ENCODE measurements around the gene PTPN20.

PTPN20 gene

GRCh38 chr10:46995234-46995633 lies 84.0 kb downstream of the PTPN20 start:
- ATAC-seq (ENCODE audit: insufficient read depth, low read depth) (no peak), DNase-seq (no peak)
- Histone ChIP-seq H3K9me3 (ENCODE audit: insufficient read depth, low read length, severe bottlenecking) (no peaks in the 10 kb centered on the region), H3K4me2 (ENCODE audit: insufficient read depth, low read length) (no peak overlapping the region), H3K4me1 (ENCODE audit: insufficient read depth, low read length) (no peaks in the 10 kb centered on the region), H3K36me3 (ENCODE audit: insufficient read depth, low read length) (no peaks in the 10 kb centered on the region), H3K27me3 (ENCODE audit: insufficient read depth, low read length, poor library complexity) (peaks cover 2% of the 10 kb centered on the region), H3K4me3 (ENCODE audit: low read depth in 1 of 2, low read length in 2 of 2) (no peak overlapping the region), H3K27ac (ENCODE audit: low read length) (no peak overlapping the region), H3K9ac (ENCODE audit: low read depth, low read length) (no peak overlapping the region), H2AFZ (ENCODE audit: low read depth, low read length) (no peak overlapping the region), H3K79me2 (ENCODE audit: insufficient read depth, low read length) (no peaks in the 10 kb centered on the region), H4K20me1 (ENCODE audit: insufficient read depth, low read length) (no peaks in the 10 kb centered on the region)
- no peak for TF ChIP-seq EZH2 (IDR thresholded peaks at IDR 0.05; ENCODE audit: borderline replicate concordance, low read depth, low read length, severe bottlenecking)
- TF ChIP-seq, protein P1, sequence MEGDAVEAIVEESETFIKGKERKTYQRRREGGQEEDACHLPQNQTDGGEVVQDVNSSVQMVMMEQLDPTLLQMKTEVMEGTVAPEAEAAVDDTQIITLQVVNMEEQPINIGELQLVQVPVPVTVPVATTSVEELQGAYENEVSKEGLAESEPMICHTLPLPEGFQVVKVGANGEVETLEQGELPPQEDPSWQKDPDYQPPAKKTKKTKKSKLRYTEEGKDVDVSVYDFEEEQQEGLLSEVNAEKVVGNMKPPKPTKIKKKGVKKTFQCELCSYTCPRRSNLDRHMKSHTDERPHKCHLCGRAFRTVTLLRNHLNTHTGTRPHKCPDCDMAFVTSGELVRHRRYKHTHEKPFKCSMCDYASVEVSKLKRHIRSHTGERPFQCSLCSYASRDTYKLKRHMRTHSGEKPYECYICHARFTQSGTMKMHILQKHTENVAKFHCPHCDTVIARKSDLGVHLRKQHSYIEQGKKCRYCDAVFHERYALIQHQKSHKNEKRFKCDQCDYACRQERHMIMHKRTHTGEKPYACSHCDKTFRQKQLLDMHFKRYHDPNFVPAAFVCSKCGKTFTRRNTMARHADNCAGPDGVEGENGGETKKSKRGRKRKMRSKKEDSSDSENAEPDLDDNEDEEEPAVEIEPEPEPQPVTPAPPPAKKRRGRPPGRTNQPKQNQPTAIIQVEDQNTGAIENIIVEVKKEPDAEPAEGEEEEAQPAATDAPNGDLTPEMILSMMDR (IDR thresholded peaks at IDR 0.05; ENCODE audit: borderline replicate concordance, extremely low read depth, low read length, poor library complexity, severe bottlenecking): no peak

GRCh38 chr10:46998192-46998591 lies 87.0 kb downstream of the PTPN20 start:
- Histone ChIP-seq H4K20me1 (ENCODE audit: insufficient read depth, low read length) (no peaks in the 10 kb centered on the region), H3K4me2 (ENCODE audit: insufficient read depth, low read length) (no peak overlapping the region), H3K4me3 (ENCODE audit: low read depth in 1 of 2, low read length in 2 of 2) (no peak overlapping the region), H2AFZ (ENCODE audit: low read depth, low read length) (no peak overlapping the region), H3K9ac (ENCODE audit: low read depth, low read length) (no peak overlapping the region), H3K9me3 (ENCODE audit: insufficient read depth, low read length, severe bottlenecking) (no peaks in the 10 kb centered on the region), H3K4me1 (ENCODE audit: insufficient read depth, low read length) (no peaks in the 10 kb centered on the region), H3K79me2 (ENCODE audit: insufficient read depth, low read length) (no peaks in the 10 kb centered on the region), H3K27ac (ENCODE audit: low read length) (no peak overlapping the region), H3K27me3 (ENCODE audit: insufficient read depth, low read length, poor library complexity) (peaks cover 9% of the 10 kb centered on the region), H3K36me3 (ENCODE audit: insufficient read depth, low read length) (no peaks in the 10 kb centered on the region)
- ATAC-seq (ENCODE audit: insufficient read depth, low read depth): no peak
- TF ChIP-seq EZH2 (IDR thresholded peaks at IDR 0.05; ENCODE audit: borderline replicate concordance, low read depth, low read length, severe bottlenecking): no peak
- TF ChIP-seq, protein P1 (IDR thresholded peaks at IDR 0.05; ENCODE audit: borderline replicate concordance, extremely low read depth, low read length, poor library complexity, severe bottlenecking): no peak
- no peak for DNase-seq

- H3K36me3 ChIP-seq (ENCODE audit: insufficient read depth, low read length): no peaks in the 10 kb centered on the region
- DNase-seq (no peak), ATAC-seq (ENCODE audit: insufficient read depth, low read depth) (no peak)
- no peak overlapping the region for H2AFZ ChIP-seq (ENCODE audit: low read depth, low read length)
- H4K20me1 ChIP-seq (ENCODE audit: insufficient read depth, low read length): no peaks in the 10 kb centered on the region
- no peak overlapping the region for H3K4me3 ChIP-seq (ENCODE audit: low read depth in 1 of 2, low read length in 2 of 2)
- H3K4me1 ChIP-seq (ENCODE audit: insufficient read depth, low read length): no peaks in the 10 kb centered on the region
- no peak overlapping the region for H3K4me2 ChIP-seq (ENCODE audit: insufficient read depth, low read length)
- H3K27me3 ChIP-seq (ENCODE audit: insufficient read depth, low read length, poor library complexity): peaks cover 9% of the 10 kb centered on the region
- no peak for TF ChIP-seq EZH2 (IDR thresholded peaks at IDR 0.05; ENCODE audit: borderline replicate concordance, low read depth, low read length, severe bottlenecking)
- TF ChIP-seq, protein P1 (IDR thresholded peaks at IDR 0.05; ENCODE audit: borderline replicate concordance, extremely low read depth, low read length, poor library complexity, severe bottlenecking): no peak
- no peaks in the 10 kb centered on the region for H3K9me3 ChIP-seq (ENCODE audit: insufficient read depth, low read length, severe bottlenecking)
- no peak overlapping the region for H3K27ac ChIP-seq (ENCODE audit: low read length)
- no peak overlapping the region for H3K9ac ChIP-seq (ENCODE audit: low read depth, low read length)
- H3K79me2 ChIP-seq (ENCODE audit: insufficient read depth, low read length): no peaks in the 10 kb centered on the region
Measured at GRCh38 chr10:46998595-46998994, 87.4 kb downstream of the PTPN20 start.

DNA sequence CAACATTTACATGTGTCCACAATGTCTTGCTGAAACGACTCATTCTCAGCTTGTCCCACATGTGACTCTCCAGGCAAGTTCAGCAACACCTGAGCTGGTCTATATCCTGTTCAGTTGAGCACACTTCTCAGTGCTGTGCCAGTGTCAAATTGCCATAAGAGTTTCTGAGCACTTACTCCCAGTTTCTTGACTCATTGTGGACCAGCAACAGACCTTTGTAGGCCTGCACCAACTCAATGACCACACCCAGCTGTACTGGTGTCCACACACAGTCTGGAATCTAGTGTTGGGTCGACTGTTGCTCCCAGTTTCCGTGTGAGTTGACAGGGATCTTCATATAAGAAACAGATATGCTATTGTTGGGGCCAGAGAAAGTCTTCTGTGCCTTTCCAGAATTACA lies 88.0 kb downstream of the PTPN20 start:
- Histone ChIP-seq H3K4me3 (ENCODE audit: low read depth in 1 of 2, low read length in 2 of 2) (no peak overlapping the region), H3K36me3 (ENCODE audit: insufficient read depth, low read length) (no peaks in the 10 kb centered on the region)
- no peak for TF ChIP-seq EZH2 (IDR thresholded peaks at IDR 0.05; ENCODE audit: borderline replicate concordance, low read depth, low read length, severe bottlenecking)
- TF ChIP-seq, protein P1 (IDR thresholded peaks at IDR 0.05; ENCODE audit: borderline replicate concordance, extremely low read depth, low read length, poor library complexity, severe bottlenecking): no peak

More for the DNA sequence above, 88.0 kb downstream of the PTPN20 start:
- Histone ChIP-seq H3K27me3 (ENCODE audit: insufficient read depth, low read length, poor library complexity) (peaks cover 9% of the 10 kb centered on the region), H3K27ac (ENCODE audit: low read length) (no peak overlapping the region), H2AFZ (ENCODE audit: low read depth, low read length) (no peak overlapping the region), H4K20me1 (ENCODE audit: insufficient read depth, low read length) (no peaks in the 10 kb centered on the region), H3K9ac (ENCODE audit: low read depth, low read length) (no peak overlapping the region), H3K4me1 (ENCODE audit: insufficient read depth, low read length) (no peaks in the 10 kb centered on the region), H3K79me2 (ENCODE audit: insufficient read depth, low read length) (no peaks in the 10 kb centered on the region), H3K9me3 (ENCODE audit: insufficient read depth, low read length, severe bottlenecking) (no peaks in the 10 kb centered on the region), H3K4me2 (ENCODE audit: insufficient read depth, low read length) (no peak overlapping the region)
- no peak for DNase-seq
- ATAC-seq (ENCODE audit: insufficient read depth, low read depth): no peak
